CD4-positive, CD25-positive, alpha-beta regulatory T cell (primary cell): ENCODE data around the gene RERE. TPM values are rescaled to one million over a fixed set of nuclear protein-coding genes. Genes with fewer than 3 reads are reported as not detected.

Experiments
- ATAC-seq, 2 donors: fragments of 150-1000 bp; cut with Tn5 transposase; one replicate each; pipeline ENCODE4 v1.10.0; 2021; ENCODE audit warnings: low read depth in 2 of 2, moderate number of reproducible peaks in 2 of 2, moderate library complexity in 1 of 2
- DNase-seq, 3 donors: peaks; one replicate each; pipeline versions ENCODE4 v3.0.0 to v3.0.0-alpha.2; 2012 to 2022; ENCODE audit warnings: mixed read lengths in 1 of 3
- H3K27ac ChIP-seq: one replicate; pipeline ENCODE4 v1.7.0; 2013; ENCODE audit warnings: mild to moderate bottlenecking, low read length; ENCODE audit not compliant: insufficient read depth, poor library complexity, severe bottlenecking
- H3K27me3 ChIP-seq: one replicate; pipeline ENCODE4 v1.7.0; 2013; ENCODE audit warnings: low read length; ENCODE audit not compliant: control insufficient read depth, insufficient read depth
- H3K36me3 ChIP-seq: one replicate; pipeline ENCODE4 v1.7.0; 2013; ENCODE audit warnings: mild to moderate bottlenecking, low read length, moderate library complexity; ENCODE audit not compliant: control insufficient read depth, insufficient read depth
- H3K4me1 ChIP-seq: 2 replicates; pipeline ENCODE4 v1.7.0; 2013; ENCODE audit warnings: mild to moderate bottlenecking, low read length; ENCODE audit not compliant: insufficient read depth, control insufficient read depth, poor library complexity, severe bottlenecking
- H3K4me3 ChIP-seq: one replicate; pipeline ENCODE4 v1.7.0; 2013; ENCODE audit warnings: low read depth, mild to moderate bottlenecking, low read length, moderate library complexity
- H3K9me3 ChIP-seq, 2 experiments: 1 replicate in 1 of 2; 2 replicates in 1 of 2; pipeline ENCODE4 v1.7.0; 2013; ENCODE audit warnings: low read length in 2 of 2, mild to moderate bottlenecking in 1 of 2, moderate library complexity in 1 of 2; ENCODE audit not compliant: control insufficient read depth in 2 of 2
- H3K27ac Mint-ChIP-seq, 3 donors: one replicate each; pipeline ENCODE4 v1.8.0; 2020 to 2022; ENCODE audit warnings: mild to moderate bottlenecking in 3 of 3, mixed read lengths in 3 of 3, moderate library complexity in 2 of 3
- H3K27me3 Mint-ChIP-seq: one replicate; pipeline ENCODE4 v1.8.0; 2022; ENCODE audit warnings: mild to moderate bottlenecking, mixed read lengths
- H3K36me3 Mint-ChIP-seq: one replicate; pipeline ENCODE4 v1.8.0; 2020; ENCODE audit warnings: mixed read lengths
- H3K4me1 Mint-ChIP-seq, 4 donors: one replicate each; pipeline ENCODE4 v1.8.0; 2020 to 2022; ENCODE audit warnings: mixed read lengths in 4 of 4, mild to moderate bottlenecking in 1 of 4
- H3K4me3 Mint-ChIP-seq, 4 donors: one replicate each; pipeline ENCODE4 v1.8.0; 2020 to 2022; ENCODE audit warnings: mild to moderate bottlenecking in 4 of 4, mixed read lengths in 4 of 4, moderate library complexity in 3 of 4
- H3K9me3 Mint-ChIP-seq, 7 donors: one replicate each; pipeline ENCODE4 v1.8.0; 2020 to 2022; ENCODE audit warnings: mixed read lengths in 7 of 7, mild to moderate bottlenecking in 3 of 7, moderate library complexity in 2 of 7
- polyA plus RNA-seq, 4 donors: library from polyadenylated mRNA; unstranded; fragments of 300-500 nt; fragmentation: Illumina TruSeq; gene quantifications; one replicate each; pipeline ENCODE4 v1.2.3, GENCODE V29; 2021
- total RNA-seq: library from RNA; stranded (reverse); gene quantifications from one replicate; pipeline ENCODE4 v1.2.3, GENCODE V29; 2022

RERE gene
- total and polyA plus RNA-seq, 5 donors from 2014 or later, result 3.1 to 127 (median 5.7) TPM

DNA sequence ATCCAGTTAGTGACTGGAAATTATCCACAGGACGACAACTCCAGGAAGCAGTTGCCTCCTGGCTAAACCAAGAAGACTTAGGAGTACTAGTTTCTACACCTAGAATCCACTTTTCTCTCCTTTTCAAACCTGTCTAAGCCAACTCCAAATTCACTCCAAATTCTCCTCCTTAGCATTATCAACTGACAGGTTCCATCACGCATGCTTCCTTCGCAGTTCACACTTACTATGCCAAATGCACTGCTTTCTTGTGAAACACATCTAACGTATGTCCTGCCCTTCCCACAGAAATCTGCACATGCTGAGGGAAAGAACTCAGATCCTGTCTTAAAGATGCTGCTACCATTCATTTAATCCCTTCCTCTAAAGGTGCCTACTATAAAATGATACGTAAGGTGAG lies 225.9 kb downstream of the RERE start:
- Histone ChIP-seq H3K36me3 (no peaks in the 10 kb centered on the region), H3K4me3 (no peak overlapping the region), H3K27me3 (no peaks in the 10 kb centered on the region), H3K4me1 (no peaks in the 10 kb centered on the region), H3K9me3 (no peaks in the 10 kb centered on the region), H3K27ac (no peak overlapping the region)
- H3K9me3 Mint-ChIP-seq, result peaks cover 0 to 2% (median 0%) of the 10 kb centered on the region in 7 donors
- H3K27ac Mint-ChIP-seq, result peak overlapping the region in 2 of 3 donors; percentile 6 to 72
- H3K4me3 Mint-ChIP-seq, result no peak overlapping the region
- no peak for ATAC-seq
- peaks cover 11 to 42% (median 21%) of the 10 kb centered on the region in 4 donors for H3K4me1 Mint-ChIP-seq
- H3K27me3 Mint-ChIP-seq, result no peaks in the 10 kb centered on the region
- peaks cover 5% of the 10 kb centered on the region for H3K36me3 Mint-ChIP-seq
- no peak for DNase-seq

DNA sequence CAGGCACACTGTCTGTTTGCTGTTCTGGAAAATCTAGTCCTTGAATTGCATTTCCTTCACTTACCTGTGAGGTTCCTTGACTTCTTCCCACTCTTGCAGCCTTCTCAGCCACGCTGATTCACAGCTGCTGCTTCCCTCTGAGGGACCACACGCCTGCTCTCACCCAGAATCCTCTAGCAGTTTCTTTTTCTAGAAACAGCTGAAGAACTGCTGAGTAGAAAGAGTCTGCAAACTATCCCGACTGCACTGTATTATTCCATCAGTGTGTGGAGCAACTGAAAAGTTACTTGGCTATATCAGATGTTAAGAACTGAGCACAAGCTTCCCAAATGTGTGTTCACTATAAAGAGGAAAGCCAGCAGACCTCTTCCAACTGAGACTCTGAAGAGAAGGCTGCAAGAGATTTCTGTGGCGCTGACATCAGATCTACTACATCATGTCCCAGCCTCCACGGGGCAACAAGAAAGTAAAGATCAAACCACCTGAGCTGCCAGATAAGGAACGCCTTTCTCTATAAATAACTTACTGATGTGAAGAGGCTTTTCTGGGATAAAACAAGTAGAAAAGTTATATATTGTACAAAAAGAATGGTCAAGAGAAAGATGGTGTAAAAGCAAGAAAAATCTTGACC lies 226.6 kb downstream of the RERE start:
- Histone ChIP-seq H3K9me3 (no peaks in the 10 kb centered on the region), H3K27ac (no peak overlapping the region), H3K27me3 (no peaks in the 10 kb centered on the region), H3K36me3 (no peaks in the 10 kb centered on the region), H3K4me1 (no peaks in the 10 kb centered on the region), H3K4me3 (no peak overlapping the region)
- no peak for ATAC-seq
- H3K27ac Mint-ChIP-seq, result peak overlapping the region in 1 of 3 donors; percentile 72
- DNase-seq, result peak in 1 of 3 donors; percentile 31
- H3K4me3 Mint-ChIP-seq, result peak overlapping the region in 1 of 4 donors; percentile 5
- H3K4me1 Mint-ChIP-seq, result peaks cover 11 to 35% (median 17%) of the 10 kb centered on the region in 4 donors
- no peaks in the 10 kb centered on the region for H3K27me3 Mint-ChIP-seq
- peaks cover 5% of the 10 kb centered on the region for H3K36me3 Mint-ChIP-seq
- H3K9me3 Mint-ChIP-seq, result peaks cover 0 to 2% (median 0%) of the 10 kb centered on the region in 7 donors

DNA sequence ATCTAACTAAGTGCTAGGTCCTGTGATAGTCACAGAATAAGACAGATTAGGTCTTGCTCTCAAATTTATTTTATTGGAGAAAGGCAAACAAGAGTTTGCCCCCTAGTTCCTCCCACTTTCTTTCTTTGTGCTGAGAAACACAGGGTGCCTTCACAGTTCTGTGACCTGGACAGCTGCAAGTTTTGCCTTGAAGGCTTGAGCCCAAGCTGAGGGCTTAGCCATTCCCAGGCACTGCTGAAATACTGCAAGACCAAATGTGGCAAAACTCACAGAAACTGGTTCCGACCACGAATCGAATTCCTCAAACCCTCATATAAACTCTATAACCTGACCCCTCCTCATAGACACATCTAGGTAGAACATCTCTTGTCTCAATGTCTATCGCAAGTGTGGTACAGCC lies 227.9 kb downstream of the RERE start:
- no peak overlapping the region for H3K27ac ChIP-seq
- no peaks in the 10 kb centered on the region for H3K36me3 ChIP-seq
- Mint-ChIP-seq H3K27me3 (no peaks in the 10 kb centered on the region), H3K9me3 (peaks cover 0 to 2% (median 0%) of the 10 kb centered on the region in 7 donors), H3K4me3 (no peak overlapping the region), H3K27ac (peak overlapping the region in 1 of 3 donors; percentile 14), H3K36me3 (peaks cover 5% of the 10 kb centered on the region), H3K4me1 (peaks cover 11 to 28% (median 17%) of the 10 kb centered on the region in 4 donors)
- H3K9me3 ChIP-seq, result no peaks in the 10 kb centered on the region
- H3K4me1 ChIP-seq, result no peaks in the 10 kb centered on the region
- no peak overlapping the region for H3K4me3 ChIP-seq
- ATAC-seq (no peak), DNase-seq (no peak)
- no peaks in the 10 kb centered on the region for H3K27me3 ChIP-seq

DNA sequence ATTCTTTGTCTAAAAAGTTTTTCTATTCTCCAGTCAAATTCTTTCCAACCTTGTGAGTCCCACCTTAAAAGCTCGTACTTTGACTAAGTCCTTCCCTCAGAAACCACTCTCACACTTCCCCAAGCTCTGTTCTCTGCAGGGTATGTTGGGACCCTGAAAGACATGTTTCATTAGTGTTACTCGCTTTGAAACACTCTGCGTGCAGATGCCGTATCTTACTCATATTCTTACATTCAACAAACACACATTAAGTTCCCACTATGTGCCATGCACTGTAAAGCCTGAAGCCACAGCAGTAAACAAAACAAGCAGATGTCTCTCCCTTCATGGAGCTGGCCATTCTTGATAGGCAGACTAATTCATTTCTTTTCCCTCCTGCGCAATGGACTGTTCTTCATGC lies 229.7 kb downstream of the RERE start:
- Mint-ChIP-seq H3K27ac (peak overlapping the region in 1 of 3 donors; percentile 31), H3K4me3 (no peak overlapping the region), H3K36me3 (peaks cover 5% of the 10 kb centered on the region), H3K9me3 (peaks cover 0 to 2% (median 0%) of the 10 kb centered on the region in 7 donors), H3K27me3 (no peaks in the 10 kb centered on the region), H3K4me1 (peaks cover 11 to 22% (median 17%) of the 10 kb centered on the region in 4 donors)
- Histone ChIP-seq H3K4me1 (no peaks in the 10 kb centered on the region), H3K4me3 (no peak overlapping the region), H3K27me3 (no peaks in the 10 kb centered on the region), H3K9me3 (no peaks in the 10 kb centered on the region), H3K36me3 (no peaks in the 10 kb centered on the region), H3K27ac (no peak overlapping the region)
- DNase-seq (no peak), ATAC-seq (no peak)

DNA sequence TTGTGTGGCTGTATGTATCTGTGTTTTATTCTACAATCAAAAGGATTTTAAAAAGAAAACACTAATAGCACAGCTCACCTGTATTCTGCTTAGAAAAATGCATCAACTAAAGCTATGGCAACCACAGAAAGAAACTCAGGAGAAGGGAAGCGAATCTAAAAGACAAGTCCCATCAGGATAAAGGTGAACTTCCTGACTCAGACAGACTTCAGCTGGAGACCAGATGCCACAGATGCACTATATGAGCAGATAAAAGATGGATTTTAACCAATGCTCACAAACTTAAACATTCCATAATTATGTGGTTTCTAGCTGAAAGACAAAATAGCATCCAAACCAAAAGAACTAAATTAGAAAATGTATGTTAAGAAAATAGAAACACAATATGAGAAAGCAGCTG lies 231.0 kb downstream of the RERE start:
- H3K27ac ChIP-seq, result no peak overlapping the region
- ATAC-seq (no peak), DNase-seq (no peak)
- Mint-ChIP-seq H3K27ac (peak overlapping the region in 1 of 3 donors; percentile 15), H3K36me3 (peaks cover 5% of the 10 kb centered on the region), H3K27me3 (no peaks in the 10 kb centered on the region), H3K9me3 (no peaks in the 10 kb centered on the region), H3K4me3 (no peak overlapping the region), H3K4me1 (peaks cover 6 to 16% (median 12%) of the 10 kb centered on the region in 4 donors)
- H3K4me3 ChIP-seq, result no peak overlapping the region
- no peaks in the 10 kb centered on the region for H3K27me3 ChIP-seq
- H3K9me3 ChIP-seq, result no peaks in the 10 kb centered on the region
- H3K4me1 ChIP-seq, result no peaks in the 10 kb centered on the region
- no peaks in the 10 kb centered on the region for H3K36me3 ChIP-seq

DNA sequence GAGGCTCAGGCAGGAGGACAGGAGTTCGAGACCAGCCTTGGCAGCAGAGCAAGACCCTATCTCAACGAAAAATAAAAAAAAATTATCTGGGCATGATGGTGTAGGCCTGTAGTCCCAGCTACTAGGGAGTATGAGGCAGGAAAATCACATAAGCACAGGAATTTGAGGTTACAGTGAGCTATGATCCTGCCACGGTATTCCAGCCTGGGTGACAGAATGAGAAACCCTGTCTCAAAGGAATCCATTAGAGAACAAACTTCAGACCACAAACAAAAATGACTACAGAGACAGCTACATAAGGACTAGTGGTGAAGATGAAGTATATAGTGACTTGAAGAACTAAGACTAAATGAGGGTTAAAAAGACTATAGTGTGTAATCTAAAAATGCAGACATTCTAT lies 233.1 kb downstream of the RERE start:
- H3K27ac Mint-ChIP-seq, result no peak overlapping the region
- H3K27me3 Mint-ChIP-seq, result no peaks in the 10 kb centered on the region
- H3K36me3 ChIP-seq, result no peaks in the 10 kb centered on the region
- no peaks in the 10 kb centered on the region for H3K27me3 ChIP-seq
- H3K4me1 ChIP-seq, result no peaks in the 10 kb centered on the region
- H3K9me3 Mint-ChIP-seq, result no peaks in the 10 kb centered on the region
- H3K4me3 ChIP-seq, result no peak overlapping the region
- H3K36me3 Mint-ChIP-seq, result peaks cover 3% of the 10 kb centered on the region
- DNase-seq, result no peak
- H3K4me1 Mint-ChIP-seq, result peaks cover 0 to 9% (median 7%) of the 10 kb centered on the region in 4 donors
- no peak overlapping the region for H3K4me3 Mint-ChIP-seq
- no peaks in the 10 kb centered on the region for H3K9me3 ChIP-seq
- ATAC-seq, result no peak
- no peak overlapping the region for H3K27ac ChIP-seq

DNA sequence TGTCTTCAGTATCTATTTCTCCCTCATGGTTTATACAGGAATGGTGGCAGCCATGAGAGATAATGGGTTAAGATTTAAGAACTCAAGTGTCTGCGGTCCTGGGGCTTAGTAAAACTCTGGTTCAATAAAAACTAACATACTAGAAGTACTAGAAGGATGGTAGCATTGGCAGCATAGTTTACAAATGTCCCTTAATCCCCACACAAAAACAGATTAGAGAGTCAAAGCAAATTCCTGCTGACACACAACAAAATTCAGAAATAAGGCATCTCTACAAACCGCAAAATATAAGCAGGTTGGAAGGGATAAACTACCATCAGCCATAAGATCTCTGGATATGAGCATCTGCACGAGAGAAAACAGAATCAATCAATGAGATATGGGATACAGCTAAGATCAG lies 234.4 kb downstream of the RERE start:
- H3K4me1 Mint-ChIP-seq, result peaks cover 0 to 9% (median 7%) of the 10 kb centered on the region in 4 donors
- H3K9me3 Mint-ChIP-seq, result no peaks in the 10 kb centered on the region
- no peak for DNase-seq
- Histone ChIP-seq H3K27ac (no peak overlapping the region), H3K4me1 (no peaks in the 10 kb centered on the region), H3K27me3 (no peaks in the 10 kb centered on the region), H3K4me3 (no peak overlapping the region), H3K36me3 (no peaks in the 10 kb centered on the region), H3K9me3 (no peaks in the 10 kb centered on the region)
- no peak overlapping the region for H3K4me3 Mint-ChIP-seq
- H3K27me3 Mint-ChIP-seq, result no peaks in the 10 kb centered on the region
- no peak for ATAC-seq
- H3K27ac Mint-ChIP-seq, result no peak overlapping the region
- H3K36me3 Mint-ChIP-seq, result peaks cover 9% of the 10 kb centered on the region

DNA sequence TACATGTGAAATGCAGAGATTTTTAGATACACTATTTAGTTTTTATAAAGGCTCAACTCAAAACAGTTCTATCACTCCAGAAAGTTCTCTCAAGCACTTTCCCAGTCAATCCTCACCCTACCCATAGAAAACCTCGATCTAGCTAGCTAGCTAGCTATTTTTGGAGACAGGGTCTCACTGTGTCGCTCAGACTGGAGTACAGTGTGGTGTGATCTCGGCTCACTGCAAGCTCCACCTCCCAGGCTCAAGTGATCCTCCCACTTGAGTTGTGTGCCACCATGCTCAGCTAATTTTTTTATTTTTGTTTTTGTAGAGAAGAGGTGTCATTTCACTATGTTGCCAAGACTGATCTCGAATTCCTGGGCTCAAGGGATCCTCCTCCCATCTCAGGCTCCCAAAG lies 236.9 kb downstream of the RERE start:
- Mint-ChIP-seq H3K9me3 (no peaks in the 10 kb centered on the region), H3K4me3 (no peak overlapping the region), H3K4me1 (no peaks in the 10 kb centered on the region), H3K36me3 (peaks cover 15% of the 10 kb centered on the region), H3K27me3 (no peaks in the 10 kb centered on the region), H3K27ac (no peak overlapping the region)
- Histone ChIP-seq H3K27me3 (no peaks in the 10 kb centered on the region), H3K9me3 (no peaks in the 10 kb centered on the region), H3K36me3 (no peaks in the 10 kb centered on the region), H3K4me3 (no peak overlapping the region), H3K4me1 (no peaks in the 10 kb centered on the region), H3K27ac (no peak overlapping the region)
- no peak for ATAC-seq
- no peak for DNase-seq
